CD14-positive monocyte (primary cell): Measurements from ENCODE around the gene UBQLNL. TPM values are rescaled to one million over a fixed set of nuclear protein-coding genes. Genes with fewer than 3 reads are reported as not detected.
A peak's percentile ranks its signal among the peaks of the same experiment; 100 is the strongest.

ENCODE experiments used
- DNase-seq, 3 donors: peaks; one replicate each; pipeline ENCODE4 v3.0.0-alpha.2; 2011 to 2022
- H2AFZ ChIP-seq: 2 replicates; pipeline ENCODE4 v1.6.0; 2012; ENCODE audit warnings: mild to moderate bottlenecking, low read depth, low read length, inconsistent platforms; ENCODE audit not compliant: insufficient read depth, poor library complexity, severe bottlenecking
- H3K27ac ChIP-seq, 2 donors: 1 replicate in 1 of 2; 2 replicates in 1 of 2; pipeline ENCODE4 v1.5.1; 2012 to 2013; ENCODE audit warnings: low read length in 2 of 2, control low read depth in 1 of 2, inconsistent platforms in 1 of 2, low read depth in 1 of 2, mild to moderate bottlenecking in 1 of 2
- H3K27me3 ChIP-seq, 2 donors: one replicate each; pipeline versions ENCODE4 v1.6.0 to v1.6.1; 2011 to 2013; ENCODE audit warnings: low read length in 2 of 2; ENCODE audit not compliant: control insufficient read depth in 2 of 2, insufficient read depth in 2 of 2
- H3K36me3 ChIP-seq, 2 donors: replicated peaks in 1 of 2; 1 replicate in 1 of 2; 2 replicates in 1 of 2; pipeline versions ENCODE4 v1.5.1 to v1.6.1; 2012 to 2013; ENCODE audit warnings: low read length in 2 of 2, control low read depth in 1 of 2, inconsistent platforms in 1 of 2, mild to moderate bottlenecking in 1 of 2; ENCODE audit not compliant: insufficient read depth in 2 of 2, control insufficient read depth in 1 of 2
- H3K4me1 ChIP-seq, 2 donors: 1 replicate in 1 of 2; 2 replicates in 1 of 2; pipeline versions ENCODE4 v1.5.1 to v1.6.1; 2012 to 2013; ENCODE audit warnings: low read length in 2 of 2, control low read depth in 1 of 2, inconsistent platforms in 1 of 2, mild to moderate bottlenecking in 1 of 2, moderate library complexity in 1 of 2; ENCODE audit not compliant: insufficient read depth in 2 of 2, control insufficient read depth in 1 of 2
- H3K4me2 ChIP-seq: replicated peaks from 2 replicates; pipeline ENCODE3; 2012; ENCODE audit warnings: low read length, moderate library complexity, mild to moderate bottlenecking; ENCODE audit not compliant: poor library complexity, severe bottlenecking; ENCODE audit errors: extremely low read depth
- H3K4me3 ChIP-seq, 3 experiments: fragments of 200-600 bp in 1 of 3; sonication (generic) in 1 of 3; replicated peaks in 1 of 3; 1 replicate in 2 of 3; 2 replicates in 1 of 3; pipeline ENCODE4 v1.5.1; 2011 to 2013; ENCODE audit warnings: low read length in 3 of 3, mild to moderate bottlenecking in 3 of 3, control low read depth in 2 of 3, low read depth in 2 of 3, inconsistent platforms in 1 of 3, moderate library complexity in 1 of 3
- H3K79me2 ChIP-seq: 2 replicates; pipeline ENCODE4 v1.6.0; 2012; ENCODE audit warnings: mild to moderate bottlenecking, control low read depth, inconsistent platforms, low read length, moderate library complexity; ENCODE audit not compliant: insufficient read depth
- H3K9ac ChIP-seq: 2 replicates; pipeline ENCODE4 v1.6.0; 2017; ENCODE audit warnings: low read length, mild to moderate bottlenecking; ENCODE audit not compliant: insufficient read depth, poor library complexity, severe bottlenecking
- H3K9me3 ChIP-seq, 2 donors: replicated peaks in 1 of 2; 1 replicate in 1 of 2; 2 replicates in 1 of 2; pipeline versions ENCODE4 v1.5.1 to v1.6.1; 2012 to 2013; ENCODE audit warnings: low read length in 2 of 2, control low read depth in 1 of 2; ENCODE audit not compliant: control insufficient read depth in 1 of 2, insufficient read depth in 1 of 2
- H4K20me1 ChIP-seq: 2 replicates; pipeline ENCODE4 v1.6.0; 2012; ENCODE audit warnings: mild to moderate bottlenecking, low read length, control low read depth, moderate library complexity; ENCODE audit not compliant: insufficient read depth
- H3K27ac Mint-ChIP-seq, 7 donors: one replicate each; pipeline ENCODE4 v1.8.0; 2020; ENCODE audit warnings: mild to moderate bottlenecking in 7 of 7, mixed read lengths in 7 of 7, moderate library complexity in 6 of 7, inconsistent platforms in 2 of 7
- H3K27me3 Mint-ChIP-seq, 3 donors: one replicate each; pipeline ENCODE4 v1.8.0; 2021 to 2022; ENCODE audit warnings: low read depth in 3 of 3, mild to moderate bottlenecking in 3 of 3, mixed read lengths in 3 of 3, moderate library complexity in 3 of 3, inconsistent platforms in 1 of 3
- H3K36me3 Mint-ChIP-seq, 2 donors: one replicate each; pipeline ENCODE4 v1.8.0; 2020; ENCODE audit warnings: mixed read lengths in 2 of 2, inconsistent platforms in 1 of 2, mild to moderate bottlenecking in 1 of 2
- H3K4me1 Mint-ChIP-seq: one replicate; pipeline ENCODE4 v1.8.0; 2020; ENCODE audit warnings: mild to moderate bottlenecking, mixed read lengths
- H3K4me3 Mint-ChIP-seq, 2 donors: one replicate each; pipeline ENCODE4 v1.8.0; 2020; ENCODE audit warnings: mild to moderate bottlenecking in 2 of 2, mixed read lengths in 2 of 2, moderate library complexity in 1 of 2
- H3K9me3 Mint-ChIP-seq, 7 donors: one replicate each; pipeline ENCODE4 v1.8.0; 2020 to 2022; ENCODE audit warnings: mixed read lengths in 7 of 7, mild to moderate bottlenecking in 6 of 7, moderate library complexity in 6 of 7, inconsistent platforms in 2 of 7
- CTCF ChIP-seq: fragments of 200-600 bp; IDR thresholded peaks from one replicate; pipeline ENCODE4 v1.8.0; 2022; ENCODE audit warnings: antibody characterized with exemption, mild to moderate bottlenecking
- WGBS: methylation state at CpG from one replicate; pipeline ENCODE4 v1.1.5; 2013; ENCODE audit warnings: missing lambda C conversion rate; ENCODE audit not compliant: insufficient coverage; 5-methylcytosine and 5-hydroxymethylcytosine counted together
- intact Hi-C, 2 donors: fragments of 100-400 bp; cut with micrococcal nuclease; formaldehyde crosslinking; loops; one replicate each; pipeline versions ENCODE4 v1.15.0 to v1.15.1; 2023
- polyA plus RNA-seq, 3 donors: library from polyadenylated mRNA; depleted of rRNA in 1 of 3; unstranded in 2 of 3; stranded (reverse) in 1 of 3; fragments of 300-500 nt in 2 of 3; fragments of >200 nt in 1 of 3; fragmentation: Illumina TruSeq in 2 of 3; gene quantifications; 1 replicate in 2 of 3; 2 replicates in 1 of 3; pipeline ENCODE4 v1.2.3, GENCODE V29; 2012 to 2021

The UBQLNL gene
- polyA plus RNA-seq, 3 donors = 0.33 TPM; not detected in 2

GRCh38 chr11:5476186-5476819, 40.2 kb downstream of the UBQLNL start:
- H3K9me3 Mint-ChIP-seq = no peaks in the 10 kb centered on the region
- Histone ChIP-seq H4K20me1 (no peaks in the 10 kb centered on the region), H3K4me3 (no peak overlapping the region), H2AFZ (no peak overlapping the region), H3K27me3 (no peaks in the 10 kb centered on the region), H3K4me1 (no peaks in the 10 kb centered on the region), H3K9me3 (no peaks in the 10 kb centered on the region), H3K9ac (no peak overlapping the region), H3K4me2 (no peak overlapping the region), H3K79me2 (no peaks in the 10 kb centered on the region), H3K27ac (no peak overlapping the region), H3K36me3 (no peaks in the 10 kb centered on the region)
- H3K36me3 Mint-ChIP-seq = no peaks in the 10 kb centered on the region
- H3K4me3 Mint-ChIP-seq = no peak overlapping the region
- no CpG with 5 or more reads among the region's 2 CpGs for WGBS
- peaks cover 0 to 2% (median 0%) of the 10 kb centered on the region in 3 donors for H3K27me3 Mint-ChIP-seq
- TF ChIP-seq CTCF = peak; percentile 88
- no peak overlapping the region for H3K27ac Mint-ChIP-seq
- intact Hi-C loops = loop anchor here (1.0 to 5.0 kb wide), 2 partner anchors 331 to 332 kb away; partner anchors contain the start of gene OR52N2 (in 2 of the 2)
- H3K4me1 Mint-ChIP-seq = no peaks in the 10 kb centered on the region
- peak; percentile 19 to 57 (median 55) for DNase-seq

GRCh38 chr11:5473921-5474320, 42.6 kb downstream of the UBQLNL start:
- intact Hi-C loops = no loop called here
- H3K27ac ChIP-seq = no peak overlapping the region
- Mint-ChIP-seq H3K9me3 (peaks cover 0 to 1% (median 0%) of the 10 kb centered on the region in 7 donors), H3K4me3 (no peak overlapping the region), H3K27ac (no peak overlapping the region), H3K27me3 (peaks cover 0 to 3% (median 0%) of the 10 kb centered on the region in 3 donors), H3K4me1 (peaks cover 4% of the 10 kb centered on the region), H3K36me3 (no peaks in the 10 kb centered on the region)
- H3K9me3 ChIP-seq = no peaks in the 10 kb centered on the region
- DNase-seq = no peak
- H3K79me2 ChIP-seq = no peaks in the 10 kb centered on the region
- no peaks in the 10 kb centered on the region for H3K36me3 ChIP-seq
- no peaks in the 10 kb centered on the region for H3K27me3 ChIP-seq
- no peak overlapping the region for H3K4me2 ChIP-seq
- no peaks in the 10 kb centered on the region for H3K4me1 ChIP-seq
- no peak for TF ChIP-seq CTCF
- H3K4me3 ChIP-seq = no peak overlapping the region
- no peaks in the 10 kb centered on the region for H4K20me1 ChIP-seq
- H3K9ac ChIP-seq = no peak overlapping the region
- H2AFZ ChIP-seq = no peak overlapping the region
